ENCODE data around the gene GGCX.

The GGCX gene

GRCh38 chr2:85511008-85511811 is 50.1 kb downstream of the GGCX start:
- H3K4me1 Mint-ChIP-seq: peaks cover 8% of the 10 kb centered on the region
- H3K27ac Mint-ChIP-seq: no peak overlapping the region
- H3K27me3 Mint-ChIP-seq (ENCODE audit: low read depth): peaks cover 5% of the 10 kb centered on the region
- peaks cover 4% of the 10 kb centered on the region for H3K9me3 Mint-ChIP-seq
- no peaks in the 10 kb centered on the region for H3K36me3 Mint-ChIP-seq (ENCODE audit: low read depth)
- no peak overlapping the region for H3K4me3 Mint-ChIP-seq
- no peak for TF ChIP-seq CTCF (IDR thresholded peaks at IDR 0.05; ENCODE audit: unreplicated experiment in 3 of 3)

- no peaks in the 10 kb centered on the region for H3K36me3 Mint-ChIP-seq (ENCODE audit: low read depth)
- H3K4me1 Mint-ChIP-seq: peaks cover 23% of the 10 kb centered on the region
- H3K9me3 Mint-ChIP-seq: peaks cover 4% of the 10 kb centered on the region
- H3K27me3 Mint-ChIP-seq (ENCODE audit: low read depth): no peaks in the 10 kb centered on the region
- TF ChIP-seq CTCF (IDR thresholded peaks at IDR 0.05; ENCODE audit: unreplicated experiment in 3 of 3): no peak
- no peak overlapping the region for H3K27ac Mint-ChIP-seq
- H3K4me3 Mint-ChIP-seq: no peak overlapping the region
Measured at GRCh38 chr2:85506768-85507181, 54.5 kb downstream of the GGCX start.

GRCh38 chr2:85505551-85506238 is 55.6 kb downstream of the GGCX start:
- Mint-ChIP-seq H3K4me1 (peaks cover 15% of the 10 kb centered on the region), H3K27me3 (ENCODE audit: low read depth) (no peaks in the 10 kb centered on the region), H3K27ac (peak overlapping the region in 1 of 3 experiments; percentile 5), H3K36me3 (ENCODE audit: low read depth) (no peaks in the 10 kb centered on the region), H3K9me3 (peaks cover 7% of the 10 kb centered on the region), H3K4me3 (no peak overlapping the region)
- TF ChIP-seq CTCF (IDR thresholded peaks at IDR 0.05; ENCODE audit: unreplicated experiment in 3 of 3): no peak

GRCh38 chr2:85504778-85505261 is 56.5 kb downstream of the GGCX start:
- Mint-ChIP-seq H3K4me1 (peaks cover 15% of the 10 kb centered on the region), H3K27ac (no peak overlapping the region), H3K36me3 (ENCODE audit: low read depth) (no peaks in the 10 kb centered on the region), H3K27me3 (ENCODE audit: low read depth) (no peaks in the 10 kb centered on the region), H3K9me3 (peaks cover 7% of the 10 kb centered on the region), H3K4me3 (no peak overlapping the region)
- no peak for TF ChIP-seq CTCF (IDR thresholded peaks at IDR 0.05; ENCODE audit: unreplicated experiment in 3 of 3)

GRCh38 chr2:85503851-85504777 is 57.2 kb downstream of the GGCX start:
- peaks cover 3% of the 10 kb centered on the region for H3K9me3 Mint-ChIP-seq
- no peaks in the 10 kb centered on the region for H3K36me3 Mint-ChIP-seq (ENCODE audit: low read depth)
- H3K27ac Mint-ChIP-seq: no peak overlapping the region
- TF ChIP-seq CTCF (IDR thresholded peaks at IDR 0.05; ENCODE audit: unreplicated experiment in 3 of 3): no peak
- peaks cover 15% of the 10 kb centered on the region for H3K4me1 Mint-ChIP-seq
- no peak overlapping the region for H3K4me3 Mint-ChIP-seq
- H3K27me3 Mint-ChIP-seq (ENCODE audit: low read depth): no peaks in the 10 kb centered on the region

Measured in nephron (organoid).